Bronchial epithelial cell (primary cell): ENCODE results near the gene POTEI. TPM values are rescaled to one million over a fixed set of nuclear protein-coding genes. Genes with fewer than 3 reads are reported as not detected.
"Not testable (repeated sequence)": the region's sequence is repeated elsewhere in the genome, so short reads cannot be mapped to it uniquely, and the experiment has no call there.

Experiments
- DNase-seq: peaks from one replicate; pipeline ENCODE4 v3.0.0-alpha.2; 2010; ENCODE audit warnings: low read depth
- FAIRE-seq: peaks from 2 replicates; lab custom pipeline; 2011; peaks lifted over from hg19 to GRCh38; lab: Jason Lieb, UNC
- H3K27me3 ChIP-seq: 2 replicates; pipeline ENCODE4 v1.5.1; 2011; ENCODE audit warnings: low read length; ENCODE audit not compliant: control insufficient read depth, insufficient read depth
- H3K36me3 ChIP-seq: 2 replicates; pipeline ENCODE4 v1.5.1; 2011; ENCODE audit warnings: low read length; ENCODE audit not compliant: control insufficient read depth, insufficient read depth
- H3K4me3 ChIP-seq: 2 replicates; pipeline ENCODE4 v1.5.1; 2011; ENCODE audit warnings: mild to moderate bottlenecking, low read depth, low read length, control low read depth
- total RNA-seq: library from RNA; depleted of rRNA; stranded (reverse); fragments of >200 nt; gene quantifications from 2 replicates; pipeline ENCODE4 v1.2.1, GENCODE V29; 2014
- TF ChIP-seq, protein P1 (sequence below): IDR thresholded peaks from 2 replicates; pipeline ENCODE4 v1.5.1; 2011; ENCODE audit warnings: mild to moderate bottlenecking, moderate library complexity, low read length, control low read depth, inconsistent platforms; ENCODE audit not compliant: insufficient read depth, severe bottlenecking

POTEI gene
- total RNA-seq, 1 donor from 2014 or later: not detected

DNA sequence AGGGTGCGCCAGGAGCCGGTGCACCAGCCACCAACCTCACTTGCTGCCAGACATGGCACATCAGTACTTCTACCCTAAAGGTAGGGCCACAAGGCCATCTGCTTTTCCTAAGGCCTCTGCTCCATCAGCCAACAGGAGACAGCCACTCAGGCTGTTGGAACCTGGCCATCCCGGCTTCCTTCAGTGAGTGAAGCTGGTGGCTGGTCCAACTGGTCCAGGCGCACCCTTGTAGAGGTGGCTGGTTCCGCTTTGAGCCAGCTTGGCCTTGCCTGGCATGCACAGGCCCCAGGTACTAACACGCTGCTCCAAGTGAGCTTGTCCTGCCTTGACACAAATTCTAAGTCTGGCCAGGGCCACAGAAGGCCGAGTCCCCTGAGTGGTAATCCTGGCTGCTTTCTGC, 58.8 kb downstream of the POTEI start:
- FAIRE-seq: not testable (repeated sequence)

DNA sequence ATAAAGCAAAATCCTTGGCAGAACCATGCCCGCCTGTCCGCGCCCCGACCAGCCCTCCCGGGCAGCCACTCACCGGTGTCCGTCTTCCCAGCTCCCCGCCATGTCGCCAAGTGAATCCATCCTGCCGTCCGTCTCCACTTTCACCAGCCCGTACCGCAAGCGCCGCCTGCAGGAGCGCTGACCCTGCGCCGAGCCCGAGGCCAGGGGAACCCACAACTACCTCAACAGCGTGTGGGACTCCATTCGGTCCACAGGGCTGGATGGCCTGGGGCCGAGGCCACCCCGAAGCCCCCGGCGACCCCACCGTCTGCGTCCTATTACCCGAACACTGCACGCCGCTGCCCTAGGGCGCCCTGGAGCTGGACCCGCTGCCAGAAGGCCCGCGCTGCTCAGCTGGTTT, 81.5 kb downstream of the POTEI start:
- H3K27me3 ChIP-seq, H3K4me3 ChIP-seq, DNase-seq, H3K36me3 ChIP-seq, FAIRE-seq: not testable (repeated sequence)
- TF ChIP-seq, protein P1, sequence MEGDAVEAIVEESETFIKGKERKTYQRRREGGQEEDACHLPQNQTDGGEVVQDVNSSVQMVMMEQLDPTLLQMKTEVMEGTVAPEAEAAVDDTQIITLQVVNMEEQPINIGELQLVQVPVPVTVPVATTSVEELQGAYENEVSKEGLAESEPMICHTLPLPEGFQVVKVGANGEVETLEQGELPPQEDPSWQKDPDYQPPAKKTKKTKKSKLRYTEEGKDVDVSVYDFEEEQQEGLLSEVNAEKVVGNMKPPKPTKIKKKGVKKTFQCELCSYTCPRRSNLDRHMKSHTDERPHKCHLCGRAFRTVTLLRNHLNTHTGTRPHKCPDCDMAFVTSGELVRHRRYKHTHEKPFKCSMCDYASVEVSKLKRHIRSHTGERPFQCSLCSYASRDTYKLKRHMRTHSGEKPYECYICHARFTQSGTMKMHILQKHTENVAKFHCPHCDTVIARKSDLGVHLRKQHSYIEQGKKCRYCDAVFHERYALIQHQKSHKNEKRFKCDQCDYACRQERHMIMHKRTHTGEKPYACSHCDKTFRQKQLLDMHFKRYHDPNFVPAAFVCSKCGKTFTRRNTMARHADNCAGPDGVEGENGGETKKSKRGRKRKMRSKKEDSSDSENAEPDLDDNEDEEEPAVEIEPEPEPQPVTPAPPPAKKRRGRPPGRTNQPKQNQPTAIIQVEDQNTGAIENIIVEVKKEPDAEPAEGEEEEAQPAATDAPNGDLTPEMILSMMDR: peak; percentile 24

More for the DNA sequence above, 58.8 kb downstream of the POTEI start:
- H3K4me3 ChIP-seq, DNase-seq, H3K36me3 ChIP-seq, H3K27me3 ChIP-seq: not testable (repeated sequence)

DNA sequence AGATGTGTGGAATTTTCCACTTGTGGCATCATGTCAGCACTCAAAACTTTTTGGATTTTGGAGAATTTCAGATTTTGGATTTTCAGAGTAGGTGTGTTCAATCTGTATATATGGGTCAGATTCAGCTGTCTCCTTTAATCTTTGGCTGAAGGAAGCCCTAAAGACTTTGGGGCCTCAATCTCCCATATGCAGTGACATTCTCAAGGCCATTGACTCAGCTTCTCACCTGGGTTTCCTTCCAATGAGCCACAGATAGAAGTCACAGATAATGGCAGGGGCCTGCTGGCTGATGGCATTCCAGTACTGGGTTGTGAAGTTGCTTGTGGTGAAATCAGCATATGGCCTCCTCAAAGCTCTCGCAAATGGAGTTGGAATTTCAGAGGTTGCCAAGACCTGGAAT, 90.3 kb downstream of the POTEI start:
- H3K4me3 ChIP-seq, FAIRE-seq, DNase-seq, H3K27me3 ChIP-seq, H3K36me3 ChIP-seq: not testable (repeated sequence)

DNA sequence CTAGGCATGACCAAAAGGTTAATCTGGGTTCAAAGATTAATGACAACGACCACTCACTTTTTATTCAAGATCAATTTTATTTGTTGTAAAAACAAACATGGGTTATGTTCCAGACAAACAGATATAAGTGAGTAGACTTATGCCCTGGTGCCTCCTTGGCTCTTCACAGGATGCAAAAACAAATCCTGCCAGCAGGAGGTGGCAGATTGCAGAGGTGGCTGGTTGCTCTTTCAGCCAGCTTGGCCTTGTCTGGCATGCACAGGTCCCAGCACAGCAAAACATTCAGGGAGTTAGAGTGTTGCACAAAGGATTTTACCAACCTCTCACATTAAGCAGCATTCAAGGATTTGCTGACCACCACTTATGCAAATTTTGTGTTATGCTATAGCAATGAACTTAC, 92.4 kb downstream of the POTEI start:
- DNase-seq, H3K36me3 ChIP-seq, FAIRE-seq, H3K4me3 ChIP-seq, H3K27me3 ChIP-seq: not testable (repeated sequence)

Other genes with a start within 250 kb of the POTEI start
- 145 and 173 TPM in 2 replicates for gene IMP4, start 166.4 kb downstream of the POTEI start, total RNA-seq
- 12.7 and 14.5 TPM in 2 replicates for gene PTPN18, start 153.3 kb downstream of the POTEI start, total RNA-seq
- gene CFC1B, start 11.9 kb upstream of the POTEI start, total RNA-seq: not detected in 2 replicates
- not detected in 2 replicates for gene CFC1, start 90.2 kb upstream of the POTEI start, total RNA-seq
- gene POTEJ, start 102.1 kb upstream of the POTEI start, total RNA-seq: not detected in 2 replicates
- not detected in 2 replicates for gene GPR148, start 219.7 kb upstream of the POTEI start, total RNA-seq
- under 0.01 TPM in 1 of 2 replicates, not detected in the other for gene AMER3, start 246.2 kb upstream of the POTEI start, total RNA-seq